Neural progenitor cell (in vitro differentiated cells): ENCODE results near the gene C4BPB.

Source experiments
- CTCF ChIP-seq: fragments of 200-600 bp; sonication (generic); IDR thresholded peaks from 2 replicates; pipeline ENCODE4 v1.5.1; 2017; ENCODE audit warnings: antibody characterized with exemption, mild to moderate bottlenecking
- EZH2 ChIP-seq: fragments of 200-600 bp; sonication (generic); IDR thresholded peaks from 2 replicates; pipeline ENCODE4 v1.6.1; 2017; ENCODE audit warnings: antibody characterized with exemption, mild to moderate bottlenecking, moderate library complexity

GRCh38 chr1:207081088-207081487 is 7.6 kb upstream of the C4BPB start:
- no peak for TF ChIP-seq CTCF
- TF ChIP-seq EZH2 = no peak
